ENCODE measurements around the gene PTPRK. TPM values are rescaled to one million over a fixed set of nuclear protein-coding genes. Genes with fewer than 3 reads are reported as not detected.

Gene PTPRK
- total and polyA plus RNA-seq, 4 experiments from 2014 or later, result 0.47 to 1.5 (median 0.61) TPM; not detected in 1

DNA sequence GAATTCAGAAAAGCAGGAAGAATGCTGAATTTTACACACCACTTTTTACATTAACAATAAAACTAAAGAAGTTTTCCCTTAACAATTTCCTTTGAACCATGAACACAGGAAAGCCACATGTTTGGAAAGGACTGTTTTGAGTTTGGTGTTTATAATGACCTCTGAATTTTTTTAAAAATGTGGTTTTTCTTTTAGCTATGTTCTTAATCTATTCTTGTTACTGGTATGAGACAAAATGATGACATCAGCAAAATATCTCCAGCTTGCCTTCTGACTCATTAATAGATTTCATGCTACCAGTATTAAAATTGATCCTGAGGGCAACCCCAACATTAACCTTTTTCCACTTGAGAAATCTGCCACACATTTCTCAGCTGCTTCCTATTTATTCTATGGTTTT, 402.0 kb downstream of the PTPRK start:
- Mint-ChIP-seq H3K4me3 (no peak overlapping the region), H3K27ac (no peak overlapping the region), H3K9me3 (peaks cover 0 to 6% (median 4%) of the 10 kb centered on the region in 8 donors), H3K27me3 (no peaks in the 10 kb centered on the region), H3K36me3 (peaks cover 0 to 3% of the 10 kb centered on the region in 2 donors), H3K4me1 (peaks cover 0 to 14% (median 7%) of the 10 kb centered on the region in 4 donors)
- DNase-seq, result no peak
- intact Hi-C loops (cut with micrococcal nuclease), result no loop called here
- ChIA-PET POLR2A (ENCODE audit: partially characterized antibody) (interaction anchor here (0.7 kb wide), 1 partner anchor 118 kb away, joined by 3 read pairs; no protein-coding TSS in a partner anchor), CTCF (ENCODE audit: partially characterized antibody) (no interaction called here)
- Histone ChIP-seq H3K4me3 (ENCODE audit: low read length in 2 of 2) (no peak overlapping the region), H3K9me3 (ENCODE audit: control insufficient read depth in 1 of 2, low read length in 2 of 2) (no peaks in the 10 kb centered on the region), H3K27ac (ENCODE audit: low read depth, low read length) (no peak overlapping the region), H3K27me3 (ENCODE audit: insufficient read depth, low read length) (no peaks in the 10 kb centered on the region), H3K4me1 (ENCODE audit: insufficient read depth, low read length) (no peaks in the 10 kb centered on the region), H3K36me3 (ENCODE audit: insufficient read depth, low read length) (no peaks in the 10 kb centered on the region)

DNA sequence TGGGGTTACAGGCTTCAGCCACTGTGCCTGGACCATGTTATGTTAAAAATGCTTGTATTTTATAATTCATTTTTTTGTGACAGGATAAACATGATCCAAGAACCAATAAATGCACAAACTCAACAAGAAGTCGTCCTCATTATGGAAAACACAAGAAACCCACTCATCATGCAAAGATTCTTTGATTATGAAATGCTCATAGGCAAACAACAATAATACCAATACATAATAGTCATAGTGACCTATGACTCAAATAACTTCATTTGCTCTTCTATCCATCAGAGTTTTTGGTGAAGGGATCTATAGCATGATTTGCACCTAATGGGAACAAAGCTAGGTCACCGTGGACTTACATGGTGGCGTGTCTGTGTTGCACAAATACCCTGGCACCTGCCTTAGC, 402.5 kb downstream of the PTPRK start:
- no peaks in the 10 kb centered on the region for H3K27me3 ChIP-seq (ENCODE audit: insufficient read depth, low read length)
- H3K4me1 Mint-ChIP-seq, result peaks cover 2 to 14% (median 9%) of the 10 kb centered on the region in 4 donors
- H3K4me1 ChIP-seq (ENCODE audit: insufficient read depth, low read length), result no peaks in the 10 kb centered on the region
- no peaks in the 10 kb centered on the region for H3K27me3 Mint-ChIP-seq
- H3K36me3 Mint-ChIP-seq, result peaks cover 0 to 3% of the 10 kb centered on the region in 2 donors
- no peak for DNase-seq
- POLR2A ChIA-PET (ENCODE audit: partially characterized antibody), result interaction anchor here (0.7 kb wide), 1 partner anchor 117 kb away, joined by 3 read pairs; no protein-coding TSS in a partner anchor
- no peaks in the 10 kb centered on the region for H3K36me3 ChIP-seq (ENCODE audit: insufficient read depth, low read length)
- H3K4me3 ChIP-seq (ENCODE audit: low read length in 2 of 2), result no peak overlapping the region
- no peak overlapping the region for H3K27ac Mint-ChIP-seq
- no peak overlapping the region for H3K27ac ChIP-seq (ENCODE audit: low read depth, low read length)
- H3K4me3 Mint-ChIP-seq, result no peak overlapping the region
- H3K9me3 ChIP-seq (ENCODE audit: control insufficient read depth in 1 of 2, low read length in 2 of 2), result no peaks in the 10 kb centered on the region
- CTCF ChIA-PET (ENCODE audit: partially characterized antibody), result no interaction called here
- intact Hi-C loops (cut with micrococcal nuclease), result no loop called here
- peaks cover 0 to 6% (median 4%) of the 10 kb centered on the region in 8 donors for H3K9me3 Mint-ChIP-seq

DNA sequence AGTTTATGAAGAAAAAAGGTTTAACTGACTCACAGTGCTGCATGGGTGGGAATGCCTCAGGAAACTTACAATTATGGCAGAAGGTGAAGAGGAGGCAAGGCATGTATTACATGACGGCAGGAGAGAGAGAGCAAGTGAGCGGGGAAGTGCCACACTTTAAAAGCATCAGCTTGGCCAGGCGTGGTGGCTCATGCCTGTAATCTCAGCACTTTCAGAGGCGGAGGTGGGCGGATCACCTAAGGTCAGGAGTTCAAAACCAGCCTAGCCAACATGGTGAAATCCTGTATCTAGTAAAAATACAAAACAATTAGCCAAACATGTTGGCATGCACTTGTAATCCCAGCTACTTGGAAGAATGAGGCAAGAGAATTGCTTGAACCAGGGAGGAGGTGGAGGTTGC, 406.2 kb downstream of the PTPRK start:
- peaks cover 0 to 3% of the 10 kb centered on the region in 2 donors for H3K36me3 Mint-ChIP-seq
- Histone ChIP-seq H3K4me1 (ENCODE audit: insufficient read depth, low read length) (peaks cover 11% of the 10 kb centered on the region), H3K27me3 (ENCODE audit: insufficient read depth, low read length) (no peaks in the 10 kb centered on the region), H3K9me3 (ENCODE audit: control insufficient read depth in 1 of 2, low read length in 2 of 2) (no peaks in the 10 kb centered on the region), H3K27ac (ENCODE audit: low read depth, low read length) (no peak overlapping the region), H3K36me3 (ENCODE audit: insufficient read depth, low read length) (no peaks in the 10 kb centered on the region), H3K4me3 (ENCODE audit: low read length in 2 of 2) (no peak overlapping the region)
- H3K9me3 Mint-ChIP-seq, result peaks cover 0 to 6% (median 4%) of the 10 kb centered on the region in 8 donors
- DNase-seq, result no peak
- intact Hi-C loops (cut with micrococcal nuclease), result no loop called here
- no peak overlapping the region for H3K27ac Mint-ChIP-seq
- H3K4me1 Mint-ChIP-seq, result peaks cover 10 to 21% (median 16%) of the 10 kb centered on the region in 4 donors
- CTCF ChIA-PET (ENCODE audit: partially characterized antibody), result no interaction called here
- POLR2A ChIA-PET (ENCODE audit: partially characterized antibody), result no interaction called here
- H3K27me3 Mint-ChIP-seq, result no peaks in the 10 kb centered on the region
- no peak overlapping the region for H3K4me3 Mint-ChIP-seq

DNA sequence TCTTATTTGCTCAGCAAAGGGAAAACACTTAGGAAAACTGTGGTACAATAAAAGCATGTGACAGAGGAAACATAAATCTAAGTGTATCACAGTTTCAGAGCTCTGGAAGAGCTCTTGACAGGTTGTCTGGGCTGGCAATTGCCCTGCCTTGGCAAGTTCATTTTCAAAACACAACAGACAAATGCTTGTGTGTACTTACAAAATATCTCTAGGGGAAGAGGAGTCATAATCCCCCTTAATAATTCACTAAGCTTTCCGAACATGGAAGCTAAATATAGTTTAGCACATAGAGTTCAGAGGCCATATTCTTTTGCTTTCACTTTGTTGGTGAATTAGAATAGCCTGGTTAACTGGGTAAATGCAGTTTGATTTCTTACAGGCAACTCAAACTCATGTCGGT, 407.9 kb downstream of the PTPRK start:
- Mint-ChIP-seq H3K4me3 (peak overlapping the region; percentile 58 to 79 (median 64)), H3K36me3 (peaks cover 0 to 3% of the 10 kb centered on the region in 2 donors), H3K27me3 (no peaks in the 10 kb centered on the region), H3K4me1 (peaks cover 10 to 21% (median 16%) of the 10 kb centered on the region in 4 donors), H3K9me3 (peaks cover 0 to 6% (median 4%) of the 10 kb centered on the region in 8 donors), H3K27ac (peak overlapping the region in 5 of 7 donors; percentile 10 to 74 (median 46))
- intact Hi-C loops (cut with micrococcal nuclease), result no loop called here
- H3K9me3 ChIP-seq (ENCODE audit: control insufficient read depth in 1 of 2, low read length in 2 of 2), result no peaks in the 10 kb centered on the region
- peaks cover 11% of the 10 kb centered on the region for H3K4me1 ChIP-seq (ENCODE audit: insufficient read depth, low read length)
- no peak overlapping the region for H3K27ac ChIP-seq (ENCODE audit: low read depth, low read length)
- H3K27me3 ChIP-seq (ENCODE audit: insufficient read depth, low read length), result no peaks in the 10 kb centered on the region
- peak overlapping the region in 1 of 2 donors; percentile 3 for H3K4me3 ChIP-seq (ENCODE audit: low read length in 2 of 2)
- DNase-seq, result peak in 2 of 5 donors; percentile 9 to 10
- CTCF ChIA-PET (ENCODE audit: partially characterized antibody), result interaction anchor here (2.0 kb wide), 1 partner anchor 257 kb away, joined by 8 read pairs; no protein-coding TSS in a partner anchor
- H3K36me3 ChIP-seq (ENCODE audit: insufficient read depth, low read length), result no peaks in the 10 kb centered on the region
- POLR2A ChIA-PET (ENCODE audit: partially characterized antibody), result no interaction called here

DNA sequence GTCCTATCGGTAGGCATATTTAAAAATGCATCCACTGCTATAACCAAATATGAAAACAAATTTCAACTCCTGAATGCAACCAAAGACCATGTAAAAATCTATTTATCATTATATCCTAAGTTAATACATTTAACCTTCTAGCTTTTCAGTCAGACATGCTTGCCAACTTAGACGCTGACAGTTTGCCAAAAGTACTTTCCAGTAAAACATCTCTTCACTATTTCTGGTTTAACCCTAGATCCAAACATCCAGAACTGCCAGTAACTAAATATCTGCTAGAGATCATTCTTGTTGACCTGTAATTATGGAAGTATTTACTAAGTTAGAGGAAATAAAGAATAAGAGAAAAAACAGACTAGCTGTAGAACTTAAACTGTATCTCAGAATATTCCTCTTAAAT, 409.3 kb downstream of the PTPRK start:
- no peak overlapping the region for H3K4me3 ChIP-seq (ENCODE audit: low read length in 2 of 2)
- H3K4me1 Mint-ChIP-seq, result peaks cover 10 to 21% (median 16%) of the 10 kb centered on the region in 4 donors
- H3K27ac Mint-ChIP-seq, result no peak overlapping the region
- no peaks in the 10 kb centered on the region for H3K36me3 ChIP-seq (ENCODE audit: insufficient read depth, low read length)
- ChIA-PET CTCF (ENCODE audit: partially characterized antibody) (interaction anchor here (2.0 kb wide), 1 partner anchor 255 kb away, joined by 8 read pairs; no protein-coding TSS in a partner anchor), POLR2A (ENCODE audit: partially characterized antibody) (no interaction called here)
- peaks cover 0 to 3% of the 10 kb centered on the region in 2 donors for H3K36me3 Mint-ChIP-seq
- intact Hi-C loops (cut with micrococcal nuclease), result no loop called here
- no peaks in the 10 kb centered on the region for H3K27me3 ChIP-seq (ENCODE audit: insufficient read depth, low read length)
- no peaks in the 10 kb centered on the region for H3K27me3 Mint-ChIP-seq
- peaks cover 11% of the 10 kb centered on the region for H3K4me1 ChIP-seq (ENCODE audit: insufficient read depth, low read length)
- DNase-seq, result no peak
- no peak overlapping the region for H3K27ac ChIP-seq (ENCODE audit: low read depth, low read length)
- H3K4me3 Mint-ChIP-seq, result no peak overlapping the region
- no peaks in the 10 kb centered on the region for H3K9me3 ChIP-seq (ENCODE audit: control insufficient read depth in 1 of 2, low read length in 2 of 2)
- peaks cover 0 to 6% (median 4%) of the 10 kb centered on the region in 8 donors for H3K9me3 Mint-ChIP-seq

DNA sequence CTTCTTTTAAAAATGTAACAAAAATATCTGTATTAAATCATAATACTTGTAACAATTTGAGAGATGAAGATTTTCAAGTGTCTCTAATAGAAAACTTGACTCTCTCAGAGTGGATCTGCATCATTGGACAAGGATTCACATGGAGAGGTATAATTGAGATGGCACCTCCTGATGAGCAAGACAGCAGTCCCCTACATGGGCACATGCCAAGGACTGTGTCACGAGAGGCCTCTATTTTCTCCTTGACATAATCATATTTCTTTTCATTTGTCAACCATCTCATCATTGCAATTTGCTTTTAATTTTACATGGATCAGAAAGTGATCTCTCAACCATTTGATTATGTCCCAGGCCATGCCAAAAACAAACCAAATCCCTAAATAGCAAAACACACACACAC, 412.7 kb downstream of the PTPRK start:
- POLR2A ChIA-PET (ENCODE audit: partially characterized antibody), result no interaction called here
- Histone ChIP-seq H3K27me3 (ENCODE audit: insufficient read depth, low read length) (no peaks in the 10 kb centered on the region), H3K36me3 (ENCODE audit: insufficient read depth, low read length) (no peaks in the 10 kb centered on the region), H3K4me3 (ENCODE audit: low read length in 2 of 2) (no peak overlapping the region), H3K9me3 (ENCODE audit: control insufficient read depth in 1 of 2, low read length in 2 of 2) (no peaks in the 10 kb centered on the region), H3K27ac (ENCODE audit: low read depth, low read length) (no peak overlapping the region), H3K4me1 (ENCODE audit: insufficient read depth, low read length) (peaks cover 11% of the 10 kb centered on the region)
- CTCF ChIA-PET (ENCODE audit: partially characterized antibody), result interaction anchor here (1.0 kb wide), 1 partner anchor 17 kb away, joined by 3 read pairs; no protein-coding TSS in a partner anchor
- no peaks in the 10 kb centered on the region for H3K27me3 Mint-ChIP-seq
- H3K4me1 Mint-ChIP-seq, result peaks cover 5 to 13% (median 10%) of the 10 kb centered on the region in 4 donors
- no peaks in the 10 kb centered on the region for H3K36me3 Mint-ChIP-seq
- H3K9me3 Mint-ChIP-seq, result peaks cover 0 to 2% (median 0%) of the 10 kb centered on the region in 8 donors
- DNase-seq, result no peak
- intact Hi-C loops (cut with micrococcal nuclease), result no loop called here
- H3K4me3 Mint-ChIP-seq, result no peak overlapping the region
- H3K27ac Mint-ChIP-seq, result no peak overlapping the region

DNA sequence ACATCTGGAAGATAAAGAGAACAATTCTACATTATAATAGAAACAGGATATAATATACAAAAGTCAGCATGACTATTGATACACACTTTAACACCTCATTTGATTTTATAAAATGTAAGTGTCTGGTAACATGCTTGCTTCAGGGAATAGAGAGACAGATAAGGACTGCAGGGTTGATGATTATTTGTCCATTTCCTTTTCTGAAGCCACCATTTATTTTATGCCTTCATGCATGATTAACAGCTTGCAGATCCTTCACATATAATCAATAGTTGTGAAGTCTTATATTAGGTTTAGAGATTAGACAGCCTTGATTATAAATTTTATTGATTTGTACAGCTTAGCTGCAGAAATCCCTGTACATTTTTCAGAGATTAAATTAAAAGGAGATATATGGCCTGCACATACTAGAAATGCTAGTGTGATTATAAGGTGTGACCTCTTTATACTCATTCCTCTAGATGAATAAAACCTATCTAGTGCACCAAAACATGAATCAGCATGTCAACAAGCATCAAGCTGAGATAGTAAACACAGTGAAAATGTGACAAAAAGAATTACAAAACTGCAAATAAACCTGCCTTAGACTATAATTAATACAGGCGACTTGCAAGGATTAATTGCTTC, 420.7 kb downstream of the PTPRK start:
- H3K4me1 Mint-ChIP-seq, result peaks cover 5 to 13% (median 8%) of the 10 kb centered on the region in 4 donors
- no peak overlapping the region for H3K4me3 Mint-ChIP-seq
- intact Hi-C loops (cut with micrococcal nuclease), result no loop called here
- H3K27me3 ChIP-seq (ENCODE audit: insufficient read depth, low read length), result no peaks in the 10 kb centered on the region
- H3K27ac ChIP-seq (ENCODE audit: low read depth, low read length), result no peak overlapping the region
- no peaks in the 10 kb centered on the region for H3K27me3 Mint-ChIP-seq
- peaks cover 6% of the 10 kb centered on the region for H3K4me1 ChIP-seq (ENCODE audit: insufficient read depth, low read length)
- H3K36me3 ChIP-seq (ENCODE audit: insufficient read depth, low read length), result no peaks in the 10 kb centered on the region
- ChIA-PET CTCF (ENCODE audit: partially characterized antibody) (no interaction called here), POLR2A (ENCODE audit: partially characterized antibody) (no interaction called here)
- DNase-seq, result no peak
- no peaks in the 10 kb centered on the region for H3K36me3 Mint-ChIP-seq
- H3K9me3 Mint-ChIP-seq, result no peaks in the 10 kb centered on the region
- H3K4me3 ChIP-seq (ENCODE audit: low read length in 2 of 2), result no peak overlapping the region
- H3K27ac Mint-ChIP-seq, result no peak overlapping the region
- no peaks in the 10 kb centered on the region for H3K9me3 ChIP-seq (ENCODE audit: control insufficient read depth in 1 of 2, low read length in 2 of 2)
